SK-N-SH treated with all-trans-retinoic acid at 6 μM for 48 hours (cell line): Measurements from ENCODE around the gene DPCD.

Experiments
- BACH2 ChIP-seq: fragments of 250-450 bp; sonication (Bioruptor Pico); IDR thresholded peaks from 2 replicates; pipeline ENCODE4 v1.9.0; 2021; ENCODE audit warnings: mild to moderate bottlenecking, borderline replicate concordance
- CREB5 ChIP-seq: fragments of 250-450 bp; sonication (Bioruptor Pico); IDR thresholded peaks from 2 replicates; pipeline ENCODE4 v1.5.1; 2020; ENCODE audit warnings: low read depth, mild to moderate bottlenecking, moderate library complexity
- CSDC2 ChIP-seq: fragments of 250-450 bp; sonication (Bioruptor Pico); IDR thresholded peaks from 2 replicates; pipeline ENCODE4 v1.5.0; 2020; ENCODE audit warnings: mild to moderate bottlenecking, moderate library complexity
- ESRRG ChIP-seq: fragments of 250-450 bp; sonication (Bioruptor Pico); IDR thresholded peaks from 2 replicates; pipeline ENCODE4 v1.6.1; 2021; ENCODE audit warnings: mild to moderate bottlenecking
- GLIS3 ChIP-seq: fragments of 250-450 bp; sonication (Bioruptor Pico); IDR thresholded peaks from 2 replicates; pipeline ENCODE4 v1.5.0; 2020; ENCODE audit warnings: mild to moderate bottlenecking, moderate library complexity
- RARB ChIP-seq: fragments of 250-450 bp; sonication (Bioruptor Pico); IDR thresholded peaks from 2 replicates; pipeline ENCODE4 v1.8.0; 2021; ENCODE audit warnings: mild to moderate bottlenecking, moderate library complexity
- TCF4 ChIP-seq: fragments of 250-450 bp; sonication (Bioruptor Pico); IDR thresholded peaks from 2 replicates; pipeline ENCODE4 v1.8.0; 2021; ENCODE audit warnings: mild to moderate bottlenecking, moderate library complexity, borderline replicate concordance
- ZC3H10 ChIP-seq: fragments of 250-450 bp; sonication (Bioruptor Pico); IDR thresholded peaks from 2 replicates; pipeline ENCODE4 v1.5.1; 2021; ENCODE audit warnings: mild to moderate bottlenecking, moderate library complexity
- ZFP30 ChIP-seq: fragments of 450-650 bp; formaldehyde crosslinking; IDR thresholded peaks from 2 replicates; pipeline ENCODE4 v1.5.0; 2022; ENCODE audit warnings: mild to moderate bottlenecking, moderate library complexity
- ZNF565 ChIP-seq: fragments of 450-650 bp; formaldehyde crosslinking; conservative IDR thresholded peaks from 2 replicates; pipeline ENCODE4 v1.5.0; 2020; ENCODE audit warnings: low read depth, mild to moderate bottlenecking, moderate library complexity
- TF ChIP-seq, protein P1 (sequence below): fragments of 250-450 bp; sonication (Bioruptor Pico); IDR thresholded peaks from 2 replicates; pipeline ENCODE4 v1.8.0; 2020; ENCODE audit warnings: mild to moderate bottlenecking, moderate library complexity, borderline replicate concordance
- TF ChIP-seq, protein P2 (sequence below): fragments of 250-450 bp; sonication (Bioruptor Pico); IDR thresholded peaks from 2 replicates; pipeline ENCODE4 v1.5.1; 2021; ENCODE audit warnings: mild to moderate bottlenecking, moderate library complexity
- TF ChIP-seq, protein P3 (sequence below): fragments of 250-450 bp; sonication (Bioruptor Pico); IDR thresholded peaks from 2 replicates; pipeline ENCODE4 v1.5.0; 2020; ENCODE audit warnings: mild to moderate bottlenecking, moderate library complexity

GRCh38 chr10:101569323-101569621, 18.8 kb upstream of the DPCD start:
- TF ChIP-seq ZC3H10 = no peak
- TF ChIP-seq, protein P1, sequence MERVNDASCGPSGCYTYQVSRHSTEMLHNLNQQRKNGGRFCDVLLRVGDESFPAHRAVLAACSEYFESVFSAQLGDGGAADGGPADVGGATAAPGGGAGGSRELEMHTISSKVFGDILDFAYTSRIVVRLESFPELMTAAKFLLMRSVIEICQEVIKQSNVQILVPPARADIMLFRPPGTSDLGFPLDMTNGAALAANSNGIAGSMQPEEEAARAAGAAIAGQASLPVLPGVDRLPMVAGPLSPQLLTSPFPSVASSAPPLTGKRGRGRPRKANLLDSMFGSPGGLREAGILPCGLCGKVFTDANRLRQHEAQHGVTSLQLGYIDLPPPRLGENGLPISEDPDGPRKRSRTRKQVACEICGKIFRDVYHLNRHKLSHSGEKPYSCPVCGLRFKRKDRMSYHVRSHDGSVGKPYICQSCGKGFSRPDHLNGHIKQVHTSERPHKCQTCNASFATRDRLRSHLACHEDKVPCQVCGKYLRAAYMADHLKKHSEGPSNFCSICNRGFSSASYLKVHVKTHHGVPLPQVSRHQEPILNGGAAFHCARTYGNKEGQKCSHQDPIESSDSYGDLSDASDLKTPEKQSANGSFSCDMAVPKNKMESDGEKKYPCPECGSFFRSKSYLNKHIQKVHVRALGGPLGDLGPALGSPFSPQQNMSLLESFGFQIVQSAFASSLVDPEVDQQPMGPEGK = no peak
- TF ChIP-seq CREB5 (CRISPR knock-in tag) = no peak
- no peak for TF ChIP-seq RARB
- no peak for TF ChIP-seq ZNF565 (CRISPR knock-in tag)
- TF ChIP-seq, protein P2, sequence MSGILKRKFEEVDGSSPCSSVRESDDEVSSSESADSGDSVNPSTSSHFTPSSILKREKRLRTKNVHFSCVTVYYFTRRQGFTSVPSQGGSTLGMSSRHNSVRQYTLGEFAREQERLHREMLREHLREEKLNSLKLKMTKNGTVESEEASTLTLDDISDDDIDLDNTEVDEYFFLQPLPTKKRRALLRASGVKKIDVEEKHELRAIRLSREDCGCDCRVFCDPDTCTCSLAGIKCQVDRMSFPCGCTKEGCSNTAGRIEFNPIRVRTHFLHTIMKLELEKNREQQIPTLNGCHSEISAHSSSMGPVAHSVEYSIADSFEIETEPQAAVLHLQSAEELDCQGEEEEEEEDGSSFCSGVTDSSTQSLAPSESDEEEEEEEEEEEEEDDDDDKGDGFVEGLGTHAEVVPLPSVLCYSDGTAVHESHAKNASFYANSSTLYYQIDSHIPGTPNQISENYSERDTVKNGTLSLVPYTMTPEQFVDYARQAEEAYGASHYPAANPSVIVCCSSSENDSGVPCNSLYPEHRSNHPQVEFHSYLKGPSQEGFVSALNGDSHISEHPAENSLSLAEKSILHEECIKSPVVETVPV = no peak
- no peak for TF ChIP-seq CSDC2
- no peak for TF ChIP-seq ZFP30 (CRISPR knock-in tag)
- TF ChIP-seq TCF4 (CRISPR knock-in tag) = no peak
- no peak for TF ChIP-seq ESRRG (CRISPR knock-in tag)
- no peak for TF ChIP-seq BACH2 (CRISPR knock-in tag)
- TF ChIP-seq GLIS3 (CRISPR knock-in tag) = no peak
- TF ChIP-seq, protein P3, sequence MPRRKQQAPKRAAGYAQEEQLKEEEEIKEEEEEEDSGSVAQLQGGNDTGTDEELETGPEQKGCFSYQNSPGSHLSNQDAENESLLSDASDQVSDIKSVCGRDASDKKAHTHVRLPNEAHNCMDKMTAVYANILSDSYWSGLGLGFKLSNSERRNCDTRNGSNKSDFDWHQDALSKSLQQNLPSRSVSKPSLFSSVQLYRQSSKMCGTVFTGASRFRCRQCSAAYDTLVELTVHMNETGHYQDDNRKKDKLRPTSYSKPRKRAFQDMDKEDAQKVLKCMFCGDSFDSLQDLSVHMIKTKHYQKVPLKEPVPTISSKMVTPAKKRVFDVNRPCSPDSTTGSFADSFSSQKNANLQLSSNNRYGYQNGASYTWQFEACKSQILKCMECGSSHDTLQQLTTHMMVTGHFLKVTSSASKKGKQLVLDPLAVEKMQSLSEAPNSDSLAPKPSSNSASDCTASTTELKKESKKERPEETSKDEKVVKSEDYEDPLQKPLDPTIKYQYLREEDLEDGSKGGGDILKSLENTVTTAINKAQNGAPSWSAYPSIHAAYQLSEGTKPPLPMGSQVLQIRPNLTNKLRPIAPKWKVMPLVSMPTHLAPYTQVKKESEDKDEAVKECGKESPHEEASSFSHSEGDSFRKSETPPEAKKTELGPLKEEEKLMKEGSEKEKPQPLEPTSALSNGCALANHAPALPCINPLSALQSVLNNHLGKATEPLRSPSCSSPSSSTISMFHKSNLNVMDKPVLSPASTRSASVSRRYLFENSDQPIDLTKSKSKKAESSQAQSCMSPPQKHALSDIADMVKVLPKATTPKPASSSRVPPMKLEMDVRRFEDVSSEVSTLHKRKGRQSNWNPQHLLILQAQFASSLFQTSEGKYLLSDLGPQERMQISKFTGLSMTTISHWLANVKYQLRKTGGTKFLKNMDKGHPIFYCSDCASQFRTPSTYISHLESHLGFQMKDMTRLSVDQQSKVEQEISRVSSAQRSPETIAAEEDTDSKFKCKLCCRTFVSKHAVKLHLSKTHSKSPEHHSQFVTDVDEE = no peak
